HG03460 (cell line): ENCODE measurements around the gene ANKRD39.
A peak's percentile ranks its signal among the peaks of the same experiment; 100 is the strongest.
"Not testable (repeated sequence)": the region's sequence is repeated elsewhere in the genome, so short reads cannot be mapped to it uniquely, and the experiment has no call there.

Experiments
- ATAC-seq: cut with Tn5 transposase; IDR thresholded peaks from one replicate; pipeline ENCODE4 v1.9.1; 2021; ENCODE audit not compliant: unreplicated experiment

ANKRD39 gene

DNA sequence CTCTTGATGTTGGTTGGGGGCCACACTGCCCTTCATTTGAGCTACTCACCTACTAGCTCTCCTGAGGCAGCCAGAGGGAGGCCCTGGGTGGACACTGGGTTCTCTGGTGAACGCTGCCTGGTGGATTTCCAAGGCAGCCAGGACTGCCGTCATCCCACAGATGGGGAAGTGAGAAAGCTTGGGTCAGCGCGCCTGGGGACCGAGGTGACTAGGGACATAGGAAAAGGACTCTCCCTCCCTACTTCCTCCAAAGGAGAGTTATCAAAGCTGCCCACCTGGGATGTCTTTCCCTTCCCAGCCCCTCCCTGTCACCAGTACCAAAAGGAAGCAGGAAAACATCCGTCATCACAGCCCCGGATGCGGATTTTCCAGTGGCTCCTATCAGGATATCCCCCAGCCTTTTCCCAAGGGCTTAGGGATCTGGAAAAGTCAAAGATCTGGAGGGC is 15.9 kb upstream of the ANKRD39 start:
- no peak for ATAC-seq

DNA sequence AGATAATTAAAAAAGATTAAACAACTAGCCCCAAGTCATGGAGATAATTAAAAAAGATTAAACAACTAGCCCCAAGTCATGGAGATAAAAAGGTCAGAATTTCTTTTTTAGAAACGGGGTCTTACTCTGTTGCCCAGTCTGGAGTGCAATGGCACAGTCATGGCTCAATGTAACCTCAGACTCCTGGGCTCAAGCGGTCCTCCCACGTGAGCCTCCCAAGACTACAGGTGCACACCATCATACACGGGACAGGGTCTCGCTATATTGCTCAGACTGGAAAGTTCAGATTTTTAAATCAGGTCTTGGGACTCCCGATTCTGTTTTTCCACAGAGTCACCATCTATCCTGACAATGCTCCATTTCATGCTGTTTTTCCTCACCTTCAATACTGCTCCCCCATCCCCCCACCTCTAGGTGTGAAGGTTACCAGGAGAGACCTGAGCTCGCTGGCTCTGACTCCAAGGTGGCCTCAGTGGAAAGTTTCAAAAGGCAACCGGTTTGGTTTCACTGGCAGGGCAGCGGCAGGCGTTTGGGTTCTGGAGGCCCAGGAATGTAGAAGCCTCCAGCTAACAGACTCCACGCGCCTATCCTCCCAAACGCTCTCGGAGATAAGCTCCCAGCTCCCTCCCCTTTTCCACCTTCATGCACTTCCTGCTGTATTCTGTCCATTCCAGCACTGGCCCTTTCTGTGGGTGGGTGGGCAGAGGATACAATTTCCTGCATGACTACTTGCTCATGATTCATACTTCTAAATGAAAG is 15.0 kb upstream of the ANKRD39 start:
- ATAC-seq = no peak

DNA sequence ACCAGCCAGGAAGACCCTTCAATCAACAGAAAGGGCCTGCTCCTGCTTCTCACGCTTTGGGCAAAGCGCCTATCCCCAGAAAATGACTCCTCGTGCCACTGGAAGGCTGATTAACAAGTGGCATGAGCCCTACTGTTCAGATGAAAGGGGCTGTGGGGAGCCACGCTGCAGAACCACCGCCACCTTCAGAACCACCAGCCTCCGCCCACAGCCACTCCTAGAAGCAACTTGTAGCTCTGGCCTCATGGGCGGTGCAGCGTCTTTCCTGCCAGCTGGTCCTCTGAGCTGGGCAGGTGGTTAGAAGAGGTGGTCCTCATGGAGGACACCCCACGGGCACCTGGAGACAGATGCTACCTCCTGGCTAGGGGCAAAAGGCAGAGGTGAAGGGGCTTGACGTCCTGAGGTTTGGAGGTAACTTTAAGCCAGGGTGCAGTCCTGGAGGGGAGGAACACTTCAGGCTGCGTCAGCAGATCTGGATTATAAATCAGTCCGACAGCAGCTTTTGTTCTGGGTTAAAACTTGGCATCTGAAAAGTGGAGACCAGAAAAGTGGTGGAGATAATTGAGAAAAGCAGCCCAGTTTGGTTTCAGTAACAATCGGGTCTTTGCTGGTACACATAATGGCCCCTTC is 12.9 kb upstream of the ANKRD39 start:
- no peak for ATAC-seq

DNA sequence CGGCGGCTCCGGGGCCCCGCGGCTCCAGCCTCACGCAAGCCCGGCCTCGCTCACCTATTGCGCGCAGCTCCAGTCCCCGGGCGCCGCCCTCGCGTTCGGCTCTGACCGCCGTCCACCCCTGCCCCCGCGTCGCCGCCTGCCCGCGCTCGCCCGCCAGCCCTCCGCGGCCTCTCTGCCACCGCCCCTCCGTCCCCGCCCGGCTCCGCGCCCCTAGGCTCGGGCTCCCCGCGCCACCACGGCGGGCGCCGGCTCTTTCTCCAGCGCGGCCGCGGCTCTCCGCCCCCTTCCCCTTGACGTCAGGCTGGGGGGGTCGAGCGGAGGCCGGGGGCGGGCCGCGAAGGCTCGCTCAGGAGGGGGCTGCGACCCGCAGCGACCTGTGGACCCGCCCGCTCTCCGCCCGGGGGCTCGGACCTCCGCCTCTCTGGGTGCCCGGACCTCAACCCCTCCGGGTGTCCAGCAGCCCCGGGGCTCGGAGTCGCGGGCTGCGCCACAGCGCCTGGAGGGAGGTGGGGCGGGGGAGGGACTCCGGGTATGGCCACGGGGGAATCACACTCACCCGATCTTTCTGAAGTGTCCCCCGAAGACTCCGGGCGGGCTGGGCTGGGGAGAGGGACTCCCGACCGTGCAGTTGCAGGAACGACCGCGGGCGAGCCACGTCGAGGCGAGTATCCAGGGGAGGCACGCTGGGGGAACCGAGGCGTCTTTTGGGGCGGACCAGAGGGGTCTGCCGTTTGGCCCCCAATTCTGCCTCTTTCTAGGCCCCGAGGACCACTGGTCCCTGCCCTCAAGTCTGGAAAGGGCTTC is 12.2 kb upstream of the ANKRD39 start, which contains the start of gene SEMA4C:
SEMA4C (minus strand) TSS at position 259 of the 804 bp plus-strand sequence. CDS start 2,194 bp downstream, outside the sequence.
- ATAC-seq = no peak

DNA sequence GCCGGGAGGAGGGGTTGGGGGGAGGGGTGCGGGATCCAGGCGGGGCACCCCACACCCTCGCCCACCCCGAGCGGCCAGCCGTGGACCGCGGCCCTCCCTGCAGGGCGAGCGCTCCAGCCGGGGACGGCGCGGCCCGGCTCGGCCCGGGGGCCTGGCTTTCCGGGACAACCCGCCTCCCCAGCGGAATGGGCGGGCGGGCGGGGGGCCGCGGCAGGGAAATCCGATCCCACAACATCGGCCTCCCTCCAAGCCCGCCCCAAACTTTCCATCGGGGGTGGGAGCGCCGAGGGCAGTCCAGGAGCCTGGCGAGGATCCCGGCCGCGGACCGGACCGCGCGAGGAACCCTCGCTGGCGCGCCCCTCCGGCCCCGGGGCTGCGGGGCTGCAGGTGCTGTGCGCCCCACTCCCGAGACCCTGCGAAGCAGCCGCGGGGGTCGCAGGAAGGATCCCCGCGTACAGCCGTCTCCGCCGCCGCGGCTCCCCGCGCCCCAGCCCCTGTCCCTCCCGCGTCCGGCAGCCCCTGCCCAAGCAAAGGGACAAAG is 11.5 kb upstream of the ANKRD39 start:
- peak; percentile 5 for ATAC-seq

DNA sequence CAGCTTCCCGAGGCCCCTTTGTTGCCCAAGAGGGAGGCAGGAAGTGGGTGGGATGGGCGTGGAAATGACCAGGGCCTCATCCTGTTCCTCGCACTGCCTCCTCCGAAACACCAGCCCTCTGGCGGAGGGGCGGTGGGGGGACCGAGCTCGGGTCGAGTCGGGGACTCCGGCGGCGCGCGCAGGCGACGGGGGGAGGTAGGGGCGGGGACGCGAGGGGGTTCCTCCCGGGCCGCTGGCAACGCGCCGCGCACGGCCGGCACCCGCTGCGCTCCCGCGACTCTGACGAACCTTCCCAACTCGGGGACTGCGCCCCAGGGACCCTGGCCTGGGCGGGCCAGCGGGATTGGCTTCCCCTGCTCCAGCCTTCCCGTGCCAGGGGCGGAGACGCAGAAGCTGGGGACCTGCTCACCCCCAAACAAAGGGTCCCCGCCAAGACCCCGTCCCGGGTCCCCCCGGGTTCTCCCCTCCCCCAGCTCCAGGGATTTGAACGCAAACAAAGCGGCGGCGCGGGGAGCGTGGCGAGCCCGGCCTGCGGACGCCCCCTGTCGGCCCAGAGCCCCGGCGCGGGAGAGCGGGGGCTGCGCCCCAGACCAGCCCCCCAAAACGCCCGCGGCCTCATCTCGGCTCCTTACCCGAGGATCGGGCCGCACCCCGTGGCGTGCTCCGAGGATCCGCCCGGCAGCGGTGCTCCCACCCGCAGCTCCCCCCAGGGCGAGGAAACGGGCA is 10.9 kb upstream of the ANKRD39 start:
- peak; percentile 49 for ATAC-seq

DNA sequence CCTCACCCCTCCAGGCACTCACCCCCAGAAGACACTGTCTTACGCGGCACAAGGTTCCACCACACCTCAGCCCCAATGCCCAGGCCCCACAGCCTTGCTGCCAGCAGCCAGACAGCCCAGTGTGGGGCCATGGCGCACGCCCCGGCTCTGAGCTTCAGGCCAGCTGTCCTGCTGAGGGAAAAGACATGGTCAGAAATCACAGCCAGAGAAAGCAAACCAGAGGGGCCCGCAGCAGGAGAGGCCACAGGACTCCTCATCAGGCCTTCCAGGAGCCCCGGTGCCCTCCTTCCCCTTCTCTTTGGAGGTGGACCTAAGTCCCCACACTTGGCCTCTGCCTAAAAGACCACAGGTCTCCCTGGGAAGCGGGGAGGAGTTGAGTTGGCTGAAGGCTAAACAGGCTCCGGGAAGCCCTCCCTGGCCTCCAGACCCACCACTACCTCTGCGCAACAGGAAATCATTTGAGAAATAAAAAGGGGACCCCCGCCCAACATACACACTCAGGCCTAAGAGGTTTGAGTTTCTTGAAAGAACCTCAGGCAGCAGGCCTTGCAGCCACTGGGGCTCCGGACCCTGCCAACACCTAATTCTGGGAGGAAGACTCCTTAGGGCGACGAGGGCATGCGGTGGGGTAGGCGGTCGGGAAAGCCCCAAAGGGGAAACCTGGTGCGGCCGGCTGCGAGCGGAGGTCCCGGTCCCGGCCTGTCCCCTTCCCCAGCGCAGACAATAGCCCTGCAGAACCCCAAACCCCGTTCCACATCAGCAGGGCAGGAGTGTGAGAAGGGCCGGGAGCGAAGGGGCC is 10.1 kb upstream of the ANKRD39 start:
- ATAC-seq = peak; percentile 14

DNA sequence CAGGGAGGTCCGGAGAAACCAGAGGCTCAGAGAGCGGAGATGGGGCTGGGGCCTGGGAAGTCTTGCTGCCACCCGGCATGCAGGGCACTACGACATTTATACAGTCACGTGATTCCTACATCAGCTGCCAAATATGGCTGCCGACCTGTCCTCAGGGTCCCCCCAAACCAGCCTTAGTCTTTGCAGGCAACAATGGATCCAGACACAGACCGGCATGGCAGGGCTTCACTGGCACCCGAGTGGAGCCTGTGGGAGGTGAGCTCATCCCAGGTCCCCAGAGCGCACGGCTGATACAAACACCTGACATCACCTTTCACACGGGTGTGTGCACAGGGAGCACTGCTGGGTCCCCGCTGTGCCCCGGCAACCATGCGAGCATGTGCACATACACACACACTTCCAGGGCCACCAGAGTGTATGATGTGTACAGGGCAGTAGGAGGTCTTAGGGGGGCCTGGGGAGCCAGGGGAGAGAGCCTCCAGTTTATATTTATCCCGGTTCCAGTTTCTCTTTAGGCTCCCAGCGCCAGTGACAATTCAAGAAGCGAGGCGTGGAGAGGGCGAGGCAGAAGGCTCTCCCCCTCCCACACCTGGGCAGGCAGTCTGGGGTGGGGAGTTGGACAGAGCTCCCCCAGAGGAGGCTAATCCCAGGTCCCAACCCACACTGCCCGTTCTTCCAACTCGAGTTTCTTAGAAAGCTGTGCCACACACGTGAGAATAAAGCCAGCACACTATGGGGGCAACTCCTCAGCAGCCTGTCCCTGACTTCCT is 9.4 kb upstream of the ANKRD39 start:
- ATAC-seq = no peak

DNA sequence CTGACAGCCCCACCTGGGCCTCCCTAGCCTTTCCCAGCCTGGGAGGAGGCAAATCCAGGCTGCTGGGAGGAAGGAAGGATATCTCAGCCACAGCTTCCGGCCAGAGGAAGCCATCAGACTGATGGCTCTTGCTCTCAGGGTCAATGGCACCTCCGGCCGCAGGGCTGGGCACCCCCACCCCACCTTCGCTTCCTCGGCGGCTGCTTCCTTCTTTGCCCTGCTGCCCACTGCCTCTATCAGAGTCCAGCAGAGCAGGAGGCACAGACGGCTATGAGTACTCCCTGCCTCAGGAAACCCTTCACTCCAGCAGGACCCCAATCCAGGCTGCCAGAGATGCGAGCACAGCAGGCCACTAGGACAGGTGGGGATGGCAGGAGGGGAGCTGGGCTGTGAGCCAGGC is 8.8 kb upstream of the ANKRD39 start:
- ATAC-seq = no peak

DNA sequence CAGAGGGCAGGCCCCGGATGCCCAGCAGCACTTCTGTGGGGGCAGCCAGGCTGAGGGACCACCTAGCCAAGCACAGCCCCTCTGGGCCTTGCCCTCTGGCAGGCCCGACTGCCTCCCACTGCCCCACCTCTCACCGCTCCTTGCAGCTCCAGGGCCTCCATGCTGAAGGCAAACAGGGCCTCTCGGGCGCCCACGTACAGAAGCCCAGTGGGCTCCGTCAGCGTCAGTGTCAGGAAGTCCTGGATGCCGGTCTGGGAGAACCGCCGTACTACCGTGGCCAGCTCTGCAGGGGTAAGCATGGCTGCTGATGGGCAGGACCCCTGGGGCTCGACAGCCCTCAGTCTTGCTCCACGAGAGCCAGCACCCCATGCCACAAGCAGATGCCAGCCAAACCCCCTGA is 8.3 kb upstream of the ANKRD39 start:
- no peak for ATAC-seq

DNA sequence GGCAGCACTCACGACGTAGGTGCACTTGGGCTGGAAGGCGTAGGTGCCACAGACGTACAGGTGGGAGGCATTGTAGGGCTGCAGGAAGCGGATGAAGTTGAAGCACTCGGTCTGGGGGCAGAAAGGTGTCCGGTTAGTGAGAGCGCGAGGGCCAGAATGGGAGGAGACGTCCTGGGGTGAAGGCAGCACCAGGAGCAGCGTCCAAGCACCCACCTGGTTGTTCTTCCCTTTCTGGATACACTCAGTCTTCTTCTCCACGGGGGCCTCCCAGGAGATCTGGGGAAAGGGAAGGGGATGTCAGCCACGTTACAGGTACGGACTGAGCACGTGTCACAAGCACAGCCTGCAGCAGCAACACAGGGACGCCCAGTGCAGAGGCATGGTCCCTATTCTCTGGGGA is 7.8 kb upstream of the ANKRD39 start:
- no peak for ATAC-seq

DNA sequence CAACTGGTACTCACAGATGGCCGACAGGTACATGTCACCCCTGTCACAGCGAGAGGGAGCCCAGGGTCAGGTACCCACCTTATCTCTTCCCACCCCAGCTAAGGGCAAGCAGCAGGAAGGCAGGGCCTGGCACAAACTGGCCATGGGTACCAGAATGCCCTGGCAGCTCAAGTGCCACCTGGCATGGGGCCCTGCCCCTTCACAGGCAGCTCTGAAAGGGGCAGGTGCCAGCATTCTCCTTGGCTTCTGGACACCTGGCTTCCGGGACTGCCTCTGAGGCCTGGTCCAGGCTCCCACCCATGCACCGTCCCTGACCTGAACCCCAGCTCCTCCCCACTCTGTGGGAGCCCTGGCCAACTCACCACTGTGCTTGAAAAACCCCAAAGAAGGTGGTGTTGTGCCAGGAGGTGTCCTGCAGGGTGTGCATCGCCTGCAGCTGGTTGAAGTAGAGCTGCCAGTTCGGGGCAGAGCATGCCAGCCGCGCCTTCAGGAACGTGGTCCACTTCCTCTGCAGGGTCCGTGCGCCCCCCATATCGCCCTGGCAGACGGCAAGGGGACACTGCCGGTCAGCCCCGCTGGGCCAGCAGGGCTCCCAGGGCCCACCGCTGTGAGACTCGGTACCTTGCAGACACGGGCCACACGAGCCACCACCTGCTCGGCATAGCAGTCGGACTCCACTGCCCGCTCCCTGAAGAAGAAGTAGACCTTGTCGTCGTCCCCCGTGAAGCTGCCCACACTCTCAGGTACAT is 6.7 kb upstream of the ANKRD39 start:
- ATAC-seq = no peak

DNA sequence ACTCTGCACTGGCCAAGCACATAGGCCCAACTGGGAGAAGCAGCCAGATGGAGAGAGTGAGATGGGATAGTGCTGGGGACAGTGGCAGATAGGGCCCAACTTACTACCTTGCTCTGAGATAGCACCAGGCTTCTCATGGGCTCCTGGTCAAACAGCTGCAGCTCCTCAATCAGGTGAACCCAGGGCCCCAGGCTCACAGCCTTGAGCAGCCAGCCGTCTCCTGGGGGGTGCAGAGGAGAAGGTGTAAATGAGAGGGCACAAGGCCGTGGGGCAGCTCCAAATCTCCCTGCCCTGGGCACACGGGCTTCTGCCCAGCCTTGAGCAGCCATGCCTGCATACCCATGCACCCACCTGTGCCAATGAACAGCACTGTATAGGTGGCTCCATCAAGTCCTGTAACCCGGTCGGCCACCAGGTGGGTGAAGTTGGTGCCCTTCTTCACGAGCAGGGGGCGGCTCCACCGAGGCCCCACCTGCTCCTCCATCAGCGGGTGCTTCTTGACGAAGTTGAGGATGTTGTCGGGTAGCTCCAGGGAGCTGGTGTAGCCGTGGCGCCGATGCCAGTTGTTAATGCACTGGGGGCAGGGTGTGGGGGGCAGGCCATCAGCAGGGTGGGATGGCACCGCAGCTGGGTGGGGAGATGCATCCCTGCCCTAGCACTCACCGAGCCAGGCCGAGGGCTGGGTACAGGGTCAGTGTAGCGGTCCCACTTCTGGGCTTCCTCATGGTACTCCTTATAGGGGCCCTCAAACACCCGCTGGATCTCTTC is 5.9 kb upstream of the ANKRD39 start:
- ATAC-seq = no peak

DNA sequence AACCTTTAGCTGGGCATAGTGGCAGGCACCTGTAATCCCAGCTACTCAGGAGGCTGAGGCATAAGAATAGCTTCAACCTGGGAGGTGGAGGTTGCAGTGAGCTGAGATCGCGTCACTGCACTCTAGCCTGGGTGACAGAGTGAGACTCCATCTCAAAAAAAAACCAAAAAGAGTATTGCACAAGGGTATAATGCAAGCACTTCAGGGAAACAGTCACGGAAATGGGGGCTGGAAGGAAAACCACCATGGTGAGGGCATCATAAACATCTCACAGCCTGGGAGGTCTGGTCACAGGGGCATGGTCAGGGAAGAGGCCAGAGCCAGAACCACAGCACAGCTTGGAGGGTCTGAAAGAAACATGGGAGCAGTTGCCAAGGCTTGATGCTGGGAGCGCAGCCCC is 5.2 kb upstream of the ANKRD39 start:
- not testable (repeated sequence) for ATAC-seq

DNA sequence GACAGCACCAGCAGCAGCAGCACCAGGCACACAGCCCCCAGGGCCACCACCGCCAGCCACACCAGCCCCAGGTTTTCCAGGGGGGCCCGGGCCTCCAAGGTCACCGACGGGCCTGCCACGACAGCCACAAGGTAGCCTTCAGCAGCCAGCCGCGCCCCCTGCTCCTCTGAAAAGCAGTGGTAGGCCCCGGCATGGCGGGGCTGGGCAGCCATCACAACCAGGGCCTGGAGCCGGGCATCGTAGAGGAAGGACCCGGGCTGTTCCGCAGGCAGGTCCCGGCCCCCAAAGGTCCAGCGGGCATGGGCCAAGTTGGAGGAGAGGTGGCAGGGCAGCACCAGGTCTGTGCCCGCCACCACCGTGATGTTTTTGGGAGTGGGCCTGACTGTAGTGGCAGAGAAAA is 3.3 kb upstream of the ANKRD39 start:
- no peak for ATAC-seq

DNA sequence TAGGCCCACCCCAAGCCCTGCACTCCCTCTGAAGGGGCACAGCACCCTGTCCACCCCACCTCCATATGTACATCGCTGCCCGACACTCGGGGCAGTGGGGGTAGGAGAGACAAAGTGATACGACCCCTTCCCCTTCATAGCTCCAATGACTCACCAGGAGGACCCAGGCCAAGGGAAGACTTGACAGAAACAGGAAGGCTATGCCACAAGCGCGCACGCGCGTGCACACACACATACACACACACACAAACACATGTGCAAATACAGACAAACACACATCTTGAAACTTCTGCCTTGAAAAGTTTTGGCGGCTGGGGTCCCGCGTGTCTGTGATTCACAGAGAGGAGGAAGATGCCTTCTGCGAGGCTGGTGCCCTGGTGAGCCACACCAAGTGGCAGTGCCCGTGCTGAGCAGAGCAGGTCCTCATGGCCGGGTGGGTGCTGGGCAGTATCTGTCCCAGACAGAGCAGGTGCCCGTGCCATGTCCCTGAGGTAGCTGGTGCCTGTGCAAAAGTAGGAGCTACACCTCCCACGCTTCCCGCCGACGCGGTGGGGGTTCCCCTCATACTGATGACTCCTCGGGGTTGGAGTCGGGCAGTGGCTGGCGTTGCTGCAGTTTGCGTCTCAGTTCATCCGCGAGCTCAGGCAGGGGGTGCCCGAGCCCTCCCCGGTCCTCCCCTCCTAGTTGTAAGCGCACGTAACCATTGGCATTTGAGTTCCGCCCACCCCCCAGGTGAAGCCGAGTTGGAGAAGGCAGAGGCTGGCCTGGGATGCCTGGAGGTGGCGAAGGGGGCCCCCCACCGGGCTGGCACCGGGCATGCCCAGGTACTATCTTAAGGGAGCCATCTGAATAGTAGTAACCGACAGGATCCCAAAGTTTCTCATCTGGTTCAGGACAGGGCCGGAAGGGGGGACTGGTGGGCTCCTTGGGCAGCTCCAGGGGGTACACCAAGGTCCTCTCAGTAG is 2.5 kb upstream of the ANKRD39 start:
- no peak for ATAC-seq

DNA sequence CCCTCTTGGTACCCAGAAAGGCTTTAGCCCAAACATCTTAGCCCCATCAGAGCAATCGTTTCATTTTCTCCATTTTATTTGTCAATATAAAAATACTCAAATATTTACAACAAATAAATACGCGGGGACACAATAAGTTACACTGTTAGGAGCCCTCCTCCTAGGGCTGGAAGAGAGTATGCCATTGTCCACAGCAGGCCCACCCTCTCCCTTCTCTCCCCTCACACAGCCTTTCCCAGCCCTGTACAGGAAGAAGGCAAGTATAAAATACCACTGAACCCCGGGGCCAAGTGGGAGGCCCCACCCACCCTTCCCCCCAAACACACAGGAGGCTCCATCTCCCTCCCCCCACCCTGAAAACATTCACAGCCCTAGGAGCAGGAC is 1.9 kb upstream of the ANKRD39 start:
- no peak for ATAC-seq
